Type B pancreatic cell (in vitro differentiated cells): ENCODE results near the gene SRP54. TPM values are rescaled to one million over a fixed set of nuclear protein-coding genes. Genes with fewer than 3 reads are reported as not detected.

Source experiments
- DNase-seq: peaks from one replicate; pipeline ENCODE4 v3.0.0; 2021; ENCODE audit warnings: mixed read lengths; ENCODE audit not compliant: unreplicated experiment; ENCODE audit errors: extremely low spot score
- H3K27ac Mint-ChIP-seq: 2 replicates; pipeline ENCODE4 v1.8.0; 2021; ENCODE audit warnings: mild to moderate bottlenecking, mixed read lengths
- H3K27me3 Mint-ChIP-seq: 2 replicates; pipeline ENCODE4 v1.8.0; 2021; ENCODE audit warnings: mixed read lengths
- H3K36me3 Mint-ChIP-seq: 2 replicates; pipeline ENCODE4 v1.8.0; 2021; ENCODE audit warnings: mixed read lengths
- H3K4me1 Mint-ChIP-seq: one replicate; pipeline ENCODE4 v1.8.0; 2021; ENCODE audit warnings: mixed read lengths; ENCODE audit not compliant: unreplicated experiment
- H3K4me3 Mint-ChIP-seq: 2 replicates; pipeline ENCODE4 v1.8.0; 2021; ENCODE audit warnings: mild to moderate bottlenecking, mixed read lengths
- H3K9me3 Mint-ChIP-seq: 2 replicates; pipeline ENCODE4 v1.8.0; 2021; ENCODE audit warnings: mixed read lengths
- total RNA-seq: library from RNA; stranded (reverse); gene quantifications from 2 replicates; pipeline ENCODE4 v1.2.1, GENCODE V29; 2021; ENCODE audit warnings: low replicate concordance
- TF ChIP-seq, protein P1 (sequence below): fragments of 200-600 bp; sonication (generic); conservative IDR thresholded peaks from 2 replicates; pipeline ENCODE4 v1.5.0; 2021; ENCODE audit warnings: antibody characterized with exemption, mild to moderate bottlenecking

The SRP54 gene
- total RNA-seq, 1 donor from 2014 or later, result 48.3 TPM

DNA sequence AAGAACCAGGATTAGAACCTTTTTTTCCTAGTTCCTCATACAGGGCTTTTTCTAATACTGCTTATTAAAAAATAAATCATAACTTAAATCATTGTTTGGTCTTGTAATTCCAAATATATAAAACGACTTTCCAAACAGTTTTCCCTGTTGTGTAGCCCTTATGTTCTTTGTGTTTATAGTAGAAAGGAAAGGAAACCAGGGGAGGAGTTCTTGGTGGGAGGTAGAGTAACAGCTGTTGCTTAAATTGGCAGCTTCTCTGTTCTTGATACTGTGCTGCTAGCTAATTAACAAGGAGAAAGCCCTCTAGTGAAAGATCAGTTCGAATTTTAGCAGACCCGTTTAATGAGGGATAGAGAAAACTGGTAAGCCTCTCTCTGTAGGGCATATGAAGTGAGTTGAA lies 15.0 kb downstream of the SRP54 start:
- H3K4me3 Mint-ChIP-seq, result no peak overlapping the region
- no peaks in the 10 kb centered on the region for H3K9me3 Mint-ChIP-seq
- no peaks in the 10 kb centered on the region for H3K27me3 Mint-ChIP-seq
- H3K36me3 Mint-ChIP-seq, result peaks cover 11% of the 10 kb centered on the region
- TF ChIP-seq, protein P1, sequence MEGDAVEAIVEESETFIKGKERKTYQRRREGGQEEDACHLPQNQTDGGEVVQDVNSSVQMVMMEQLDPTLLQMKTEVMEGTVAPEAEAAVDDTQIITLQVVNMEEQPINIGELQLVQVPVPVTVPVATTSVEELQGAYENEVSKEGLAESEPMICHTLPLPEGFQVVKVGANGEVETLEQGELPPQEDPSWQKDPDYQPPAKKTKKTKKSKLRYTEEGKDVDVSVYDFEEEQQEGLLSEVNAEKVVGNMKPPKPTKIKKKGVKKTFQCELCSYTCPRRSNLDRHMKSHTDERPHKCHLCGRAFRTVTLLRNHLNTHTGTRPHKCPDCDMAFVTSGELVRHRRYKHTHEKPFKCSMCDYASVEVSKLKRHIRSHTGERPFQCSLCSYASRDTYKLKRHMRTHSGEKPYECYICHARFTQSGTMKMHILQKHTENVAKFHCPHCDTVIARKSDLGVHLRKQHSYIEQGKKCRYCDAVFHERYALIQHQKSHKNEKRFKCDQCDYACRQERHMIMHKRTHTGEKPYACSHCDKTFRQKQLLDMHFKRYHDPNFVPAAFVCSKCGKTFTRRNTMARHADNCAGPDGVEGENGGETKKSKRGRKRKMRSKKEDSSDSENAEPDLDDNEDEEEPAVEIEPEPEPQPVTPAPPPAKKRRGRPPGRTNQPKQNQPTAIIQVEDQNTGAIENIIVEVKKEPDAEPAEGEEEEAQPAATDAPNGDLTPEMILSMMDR, result no peak
- H3K27ac Mint-ChIP-seq, result no peak overlapping the region
- H3K4me1 Mint-ChIP-seq, result peaks cover 3% of the 10 kb centered on the region
- no peak for DNase-seq

DNA sequence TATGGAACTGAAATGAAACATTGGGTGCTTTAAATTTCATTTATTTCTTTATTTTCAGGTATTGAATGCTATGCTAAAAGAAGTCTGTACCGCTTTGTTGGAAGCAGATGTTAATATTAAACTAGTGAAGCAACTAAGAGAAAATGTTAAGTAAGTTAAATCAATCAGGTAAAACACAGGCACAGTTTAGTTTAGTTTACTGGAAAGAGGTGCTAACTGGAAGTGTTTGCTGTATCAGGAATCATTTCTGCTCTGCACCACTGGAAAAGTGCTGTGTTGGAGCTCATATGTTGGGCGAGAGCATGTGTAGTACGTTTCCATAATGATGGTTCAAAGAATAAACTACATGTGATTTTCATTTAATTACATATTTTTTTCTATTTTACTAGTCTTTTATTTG lies 16.7 kb downstream of the SRP54 start:
- peaks cover 3% of the 10 kb centered on the region for H3K4me1 Mint-ChIP-seq
- no peak overlapping the region for H3K27ac Mint-ChIP-seq
- DNase-seq, result no peak
- TF ChIP-seq, protein P1, result no peak
- H3K36me3 Mint-ChIP-seq, result peaks cover 14% of the 10 kb centered on the region
- no peaks in the 10 kb centered on the region for H3K9me3 Mint-ChIP-seq
- no peak overlapping the region for H3K4me3 Mint-ChIP-seq
- H3K27me3 Mint-ChIP-seq, result no peaks in the 10 kb centered on the region

DNA sequence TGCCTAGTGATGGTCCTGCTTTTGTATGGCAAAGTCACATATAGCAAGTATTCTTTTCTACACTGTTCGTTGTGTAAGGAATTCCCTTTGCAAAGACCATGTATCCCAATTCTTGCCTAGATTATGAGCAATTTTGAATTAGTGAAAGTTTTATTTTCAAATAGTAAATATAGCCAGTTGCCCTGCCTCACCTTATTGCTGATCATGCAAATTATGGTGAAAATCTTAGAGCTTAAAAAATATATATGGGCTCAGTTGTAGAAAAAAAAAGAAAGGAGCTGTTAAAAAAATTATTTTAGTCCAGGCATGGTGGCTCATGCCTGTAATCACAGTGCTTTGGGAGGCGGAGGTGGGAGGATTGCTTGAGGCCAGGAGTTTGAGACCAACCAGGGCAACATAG lies 18.8 kb downstream of the SRP54 start:
- Mint-ChIP-seq H3K9me3 (no peaks in the 10 kb centered on the region), H3K27ac (no peak overlapping the region), H3K27me3 (no peaks in the 10 kb centered on the region), H3K4me3 (no peak overlapping the region), H3K36me3 (peaks cover 14% of the 10 kb centered on the region), H3K4me1 (peaks cover 3% of the 10 kb centered on the region)
- DNase-seq, result no peak
- TF ChIP-seq, protein P1, result no peak

DNA sequence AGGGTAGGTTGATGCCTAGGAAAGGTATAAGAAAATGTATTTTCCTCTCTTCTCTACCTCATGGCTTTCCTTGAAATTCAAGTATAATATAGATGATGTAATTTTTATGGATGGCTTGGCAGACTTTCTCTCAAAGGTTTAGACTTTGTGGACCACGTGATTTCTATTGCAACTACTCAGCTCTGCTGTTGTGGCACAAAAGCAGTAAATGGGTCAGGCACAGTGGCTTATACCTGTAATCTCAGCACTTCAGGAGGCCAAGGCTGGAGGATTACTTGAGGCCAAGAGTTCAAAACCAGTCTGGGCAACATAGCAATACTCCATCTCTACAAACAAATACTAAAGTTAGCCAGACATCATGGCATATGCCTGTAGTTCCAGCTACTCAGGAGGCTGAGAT lies 22.0 kb downstream of the SRP54 start:
- Mint-ChIP-seq H3K36me3 (peaks cover 12% of the 10 kb centered on the region), H3K4me1 (no peaks in the 10 kb centered on the region)

DNA sequence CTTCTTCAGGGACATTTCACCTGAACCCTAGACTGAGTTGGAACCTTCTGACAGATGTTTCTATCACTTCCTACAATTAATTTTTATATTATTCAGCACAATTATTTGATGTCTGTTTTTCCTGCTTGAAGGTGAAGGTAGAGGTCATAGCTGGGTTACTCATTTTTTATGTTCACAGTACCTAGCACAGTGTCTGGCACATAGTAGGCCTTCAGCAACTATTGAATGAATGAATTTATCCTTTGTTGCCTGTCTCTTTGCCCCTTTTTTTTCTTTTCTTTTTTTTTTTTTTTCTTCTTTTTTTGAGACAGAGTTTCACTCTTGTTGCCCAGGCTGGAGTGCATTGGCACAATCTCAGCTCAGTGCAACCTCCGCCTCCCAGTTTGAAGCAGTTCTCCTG lies 33.8 kb downstream of the SRP54 start:
- TF ChIP-seq, protein P1, result no peak

More for the DNA sequence above, 22.0 kb downstream of the SRP54 start:
- no peak for DNase-seq
- no peaks in the 10 kb centered on the region for H3K9me3 Mint-ChIP-seq
- H3K27ac Mint-ChIP-seq, result no peak overlapping the region
- TF ChIP-seq, protein P1, result no peak
- H3K27me3 Mint-ChIP-seq, result no peaks in the 10 kb centered on the region
- H3K4me3 Mint-ChIP-seq, result no peak overlapping the region

DNA sequence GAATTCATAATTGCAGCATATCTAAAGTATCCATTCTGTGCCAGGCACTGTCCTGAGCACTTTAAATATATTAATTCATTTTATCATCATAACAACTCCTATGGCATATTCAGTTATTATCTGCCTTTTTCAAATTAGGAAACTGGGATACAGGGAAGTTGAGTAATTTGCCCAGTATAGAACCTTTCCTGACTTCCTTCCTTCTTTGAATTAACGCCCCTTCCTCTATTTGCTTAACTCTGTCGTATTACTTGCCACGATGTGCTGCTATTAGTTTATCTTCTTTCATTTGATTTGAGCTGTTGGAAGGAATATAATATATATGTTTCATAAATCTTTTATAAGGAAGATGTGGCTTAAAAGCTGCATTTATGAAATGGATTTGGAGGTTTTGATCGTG lies 37.9 kb downstream of the SRP54 start:
- Mint-ChIP-seq H3K4me3 (no peak overlapping the region), H3K27me3 (no peaks in the 10 kb centered on the region), H3K27ac (no peak overlapping the region), H3K4me1 (no peaks in the 10 kb centered on the region), H3K9me3 (no peaks in the 10 kb centered on the region), H3K36me3 (peaks cover 31% of the 10 kb centered on the region)
- TF ChIP-seq, protein P1, result no peak
- DNase-seq, result no peak

More for the DNA sequence above, 33.8 kb downstream of the SRP54 start:
- Mint-ChIP-seq H3K4me1 (no peaks in the 10 kb centered on the region), H3K36me3 (peaks cover 32% of the 10 kb centered on the region), H3K27me3 (no peaks in the 10 kb centered on the region), H3K9me3 (no peaks in the 10 kb centered on the region), H3K4me3 (no peak overlapping the region), H3K27ac (no peak overlapping the region)
- no peak for DNase-seq
